Measurements from ENCODE around the gene RBPJL. TPM values are rescaled to one million over a fixed set of nuclear protein-coding genes. Genes with fewer than 3 reads are reported as not detected.

The RBPJL gene
- total and polyA plus RNA-seq, 2 of the 13 experiments (the other 11 are each of a cell fraction or from before 2014, with no cell fraction given), result not detected

- no peaks in the 10 kb centered on the region for H3K36me3 ChIP-seq (replicated peaks in 1 of 2; ENCODE audit: control insufficient read depth in 1 of 2, insufficient read depth in 2 of 2, low read length in 2 of 2)
- H4K20me1 ChIP-seq (ENCODE audit: insufficient read depth, low read length), result no peaks in the 10 kb centered on the region
- in situ Hi-C loops (cut with HindIII; ENCODE audit: extremely low pct_ligation_motif_present, low pct_unique_long_range_greater_than_20kb), result no loop called here
- FAIRE-seq (no peak), DNase-seq (ENCODE audit: low spot score) (no peak), ATAC-seq (no peak)
- no peaks in the 10 kb centered on the region for H3K79me2 ChIP-seq (ENCODE audit: insufficient read depth, low read length)
- no peak for TF ChIP-seq KLF9 (CRISPR knock-in tag; IDR thresholded peaks at IDR 0.05; ENCODE audit: low read depth)
- TF ChIP-seq ZNF30 (CRISPR knock-in tag; IDR thresholded peaks at IDR 0.05), result no peak
- no peak for TF ChIP-seq HOXA3 (CRISPR knock-in tag; IDR thresholded peaks at IDR 0.05)
- no peak for TF ChIP-seq ELF3 (CRISPR knock-in tag; IDR thresholded peaks at IDR 0.05)
- no peak for TF ChIP-seq ZFP36 (IDR thresholded peaks at IDR 0.05; ENCODE audit: borderline replicate concordance, low read depth, low read length, partially characterized antibody)
- TF ChIP-seq ZNF101 (CRISPR knock-in tag; IDR thresholded peaks at IDR 0.05; ENCODE audit: borderline replicate concordance, low read depth), result no peak
- TF ChIP-seq ZNF121 (CRISPR knock-in tag; IDR thresholded peaks at IDR 0.05), result no peak
- TF ChIP-seq POLR2AphosphoS5 (IDR thresholded peaks at IDR 0.05; ENCODE audit: low read depth, low read length), result no peak
- no peak for TF ChIP-seq PRDM15 (CRISPR knock-in tag; IDR thresholded peaks at IDR 0.05)
- no peak for TF ChIP-seq HMGA1 (CRISPR knock-in tag; conservative IDR thresholded peaks at IDR 0.05)
- no peak for TF ChIP-seq HDAC2 (CRISPR knock-in tag; IDR thresholded peaks at IDR 0.05)
- TF ChIP-seq NAIF1 (CRISPR knock-in tag; IDR thresholded peaks at IDR 0.05; ENCODE audit: borderline replicate concordance), result no peak
- TF ChIP-seq GFI1 (CRISPR knock-in tag; IDR thresholded peaks at IDR 0.05; ENCODE audit: borderline replicate concordance), result no peak
- no peak for TF ChIP-seq ETV6 (CRISPR knock-in tag; conservative IDR thresholded peaks at IDR 0.05)
- no peak for TF ChIP-seq ZNF432 (CRISPR knock-in tag; IDR thresholded peaks at IDR 0.05; ENCODE audit: borderline replicate concordance)
- intact Hi-C loops (cut with micrococcal nuclease; ENCODE audit: unreplicated experiment), result no loop called here
- no peak overlapping the region for H3K4me3 ChIP-seq (replicated peaks in 1 of 3; ENCODE audit: insufficient read depth in 1 of 3, low read depth in 2 of 3, low read length in 3 of 3)
- no peak overlapping the region for H3K4me2 ChIP-seq (ENCODE audit: low read depth, low read length)
- WGBS (ENCODE audit: low lambda C conversion rate), result 21% methylated on average over 3 of the region's 3 CpGs
- ChIA-PET POLR2A (no interaction called here), CTCF (ENCODE audit: low intra/inter-chr PET ratio, low total read pairs) (no interaction called here)
- no peak overlapping the region for H2AFZ ChIP-seq (ENCODE audit: low read length)
- no TSS peak for BruUV-seq (replicated peaks)
- H3K4me1 ChIP-seq (ENCODE audit: insufficient read depth, low read length), result peaks cover 13% of the 10 kb centered on the region
- no peaks in the 10 kb centered on the region for H3K9me3 ChIP-seq (ENCODE audit: low read length)
- peaks cover 0 to 25% of the 10 kb centered on the region in 2 experiments; a peak in 2 of 5 replicates for H3K27me3 ChIP-seq (ENCODE audit: control insufficient read depth in 1 of 2, insufficient read depth in 2 of 2, low read length in 2 of 2)
- H3K9ac ChIP-seq (ENCODE audit: insufficient read depth, low read depth, low read length), result no peak overlapping the region
- no peak overlapping the region for H3K27ac ChIP-seq (ENCODE audit: extremely low read length, insufficient read depth, low read length)
Measured at GRCh38 chr20:45258259-45258658, 48.4 kb upstream of the RBPJL start.

All from HepG2 (cell line).